Neural progenitor cell (in vitro differentiated cells): ENCODE data around the gene CLDN4. TPM values are rescaled to one million over a fixed set of nuclear protein-coding genes. Genes with fewer than 3 reads are reported as not detected.

Experiments
- DNase-seq: peaks from one replicate; pipeline ENCODE4 v3.0.0-alpha.2; 2016; ENCODE audit warnings: low spot score
- H2AFZ ChIP-seq: fragments of 200-600 bp; sonication (generic); replicated peaks from 2 replicates; pipeline ENCODE4 v1.6.1; 2016; ENCODE audit warnings: antibody characterized with exemption
- H3F3A ChIP-seq: fragments of 200-600 bp; sonication (generic); 2 replicates; pipeline ENCODE4 v1.6.1; 2016; ENCODE audit warnings: antibody characterized with exemption, low read depth
- H3K27ac ChIP-seq: fragments of 200-600 bp; sonication (generic); 2 replicates; pipeline ENCODE4 v1.5.1; 2016; ENCODE audit warnings: mild to moderate bottlenecking
- H3K27me3 ChIP-seq: fragments of 200-600 bp; sonication (generic); 2 replicates; pipeline ENCODE4 v1.6.1; 2016; ENCODE audit warnings: mild to moderate bottlenecking, moderate library complexity
- H3K36me3 ChIP-seq: fragments of 200-600 bp; sonication (generic); 2 replicates; pipeline ENCODE4 v1.5.1; 2016
- H3K4me1 ChIP-seq: fragments of 200-600 bp; sonication (generic); 2 replicates; pipeline ENCODE4 v1.6.1; 2016; ENCODE audit warnings: mixed run types
- H3K4me2 ChIP-seq: fragments of 200-600 bp; sonication (generic); 2 replicates; pipeline ENCODE4 v1.6.1; 2016
- H3K4me3 ChIP-seq: fragments of 200-600 bp; sonication (generic); 2 replicates; pipeline ENCODE4 v1.5.1; 2016
- H3K79me2 ChIP-seq: fragments of 200-600 bp; sonication (generic); 2 replicates; pipeline ENCODE4 v1.6.1; 2016; ENCODE audit warnings: low read depth
- H3K9ac ChIP-seq: fragments of 200-600 bp; sonication (generic); 2 replicates; pipeline ENCODE4 v1.6.1; 2016
- H3K9me3 ChIP-seq: fragments of 200-600 bp; sonication (generic); 2 replicates; pipeline ENCODE4 v1.5.1; 2016; ENCODE audit warnings: low read depth
- H4K20me1 ChIP-seq: fragments of 200-600 bp; sonication (generic); 2 replicates; pipeline ENCODE4 v1.6.1; 2016; ENCODE audit warnings: low read depth
- H3K27ac Mint-ChIP-seq: 3 replicates; pipeline ENCODE4 v1.8.0; 2021; ENCODE audit warnings: mixed read lengths
- H3K27me3 Mint-ChIP-seq: 2 replicates; pipeline ENCODE4 v1.8.0; 2022; ENCODE audit warnings: low read depth, mild to moderate bottlenecking, inconsistent platforms, moderate library complexity, mixed read lengths; ENCODE audit not compliant: insufficient read depth
- H3K36me3 Mint-ChIP-seq: 3 replicates; pipeline ENCODE4 v1.8.0; 2021; ENCODE audit warnings: mixed read lengths
- H3K4me1 Mint-ChIP-seq: 3 replicates; pipeline ENCODE4 v1.8.0; 2021; ENCODE audit warnings: mixed read lengths
- H3K4me3 Mint-ChIP-seq: 3 replicates; pipeline ENCODE4 v1.8.0; 2021; ENCODE audit warnings: mild to moderate bottlenecking, moderate library complexity, mixed read lengths
- H3K9me3 Mint-ChIP-seq: 3 replicates; pipeline ENCODE4 v1.8.0; 2020; ENCODE audit warnings: mixed read lengths
- EZH2 ChIP-seq: fragments of 200-600 bp; sonication (generic); IDR thresholded peaks from 2 replicates; pipeline ENCODE4 v1.6.1; 2017; ENCODE audit warnings: antibody characterized with exemption, mild to moderate bottlenecking, moderate library complexity
- EZH2phosphoT487 ChIP-seq: fragments of 200-600 bp; sonication (generic); IDR thresholded peaks from 2 replicates; pipeline ENCODE4 v1.6.1; 2017; ENCODE audit warnings: antibody characterized with exemption
- total RNA-seq: library from RNA; depleted of rRNA; stranded (reverse); fragments of >200 nt; gene quantifications from 2 replicates; pipeline ENCODE4 v1.2.3, GENCODE V29; 2015; ENCODE audit warnings: low replicate concordance
- TF ChIP-seq, protein P1 (sequence below): fragments of 200-600 bp; sonication (generic); IDR thresholded peaks from 2 replicates; pipeline ENCODE4 v1.5.1; 2017; ENCODE audit warnings: antibody characterized with exemption, mild to moderate bottlenecking

Gene CLDN4
- total RNA-seq, 1 donor from 2014 or later: not detected

DNA sequence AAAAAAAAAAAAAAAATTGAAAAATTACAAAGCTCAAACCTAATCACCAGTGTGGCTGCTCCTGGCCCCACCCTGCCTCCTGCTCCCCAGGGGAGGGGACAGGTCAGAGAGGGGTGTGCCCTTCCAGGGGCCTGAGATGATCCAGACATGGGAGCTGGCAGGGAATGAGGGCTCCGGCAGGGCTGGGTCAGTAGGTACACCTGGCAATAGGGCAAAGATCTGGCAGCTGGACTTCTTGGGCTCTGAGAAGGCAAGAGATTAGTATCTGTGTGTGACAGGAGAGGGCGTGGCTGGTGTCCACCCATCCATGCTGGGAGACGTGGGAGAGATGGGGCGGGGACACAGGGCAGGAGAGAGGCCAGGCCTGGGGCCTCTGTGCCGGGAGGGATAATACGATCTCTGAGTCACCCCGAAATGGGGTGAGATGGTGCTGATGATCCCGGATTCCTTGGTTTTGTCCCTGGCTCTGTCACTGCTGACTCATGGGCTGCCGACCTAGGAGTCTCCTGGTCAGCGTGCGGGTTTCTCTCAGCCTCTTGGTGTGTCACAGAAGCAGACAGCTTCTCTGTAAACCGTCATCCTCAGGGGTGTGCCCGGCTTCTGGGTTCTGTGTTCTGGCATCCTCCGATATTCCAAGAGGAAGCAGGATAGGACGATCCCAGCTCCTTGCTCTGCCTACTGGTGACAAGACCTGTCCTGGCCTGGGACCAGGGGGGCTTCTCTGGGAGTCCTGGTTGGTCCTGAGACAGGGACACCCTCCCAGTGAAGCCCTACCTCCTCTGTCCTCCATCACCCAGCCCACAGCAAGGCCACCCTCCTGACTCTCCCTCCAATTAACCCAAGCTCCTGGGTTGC lies 8.2 kb upstream of the CLDN4 start:
- DNase-seq: peak; percentile 51
- H3K9me3 Mint-ChIP-seq: no peaks in the 10 kb centered on the region
- TF ChIP-seq, protein P1, sequence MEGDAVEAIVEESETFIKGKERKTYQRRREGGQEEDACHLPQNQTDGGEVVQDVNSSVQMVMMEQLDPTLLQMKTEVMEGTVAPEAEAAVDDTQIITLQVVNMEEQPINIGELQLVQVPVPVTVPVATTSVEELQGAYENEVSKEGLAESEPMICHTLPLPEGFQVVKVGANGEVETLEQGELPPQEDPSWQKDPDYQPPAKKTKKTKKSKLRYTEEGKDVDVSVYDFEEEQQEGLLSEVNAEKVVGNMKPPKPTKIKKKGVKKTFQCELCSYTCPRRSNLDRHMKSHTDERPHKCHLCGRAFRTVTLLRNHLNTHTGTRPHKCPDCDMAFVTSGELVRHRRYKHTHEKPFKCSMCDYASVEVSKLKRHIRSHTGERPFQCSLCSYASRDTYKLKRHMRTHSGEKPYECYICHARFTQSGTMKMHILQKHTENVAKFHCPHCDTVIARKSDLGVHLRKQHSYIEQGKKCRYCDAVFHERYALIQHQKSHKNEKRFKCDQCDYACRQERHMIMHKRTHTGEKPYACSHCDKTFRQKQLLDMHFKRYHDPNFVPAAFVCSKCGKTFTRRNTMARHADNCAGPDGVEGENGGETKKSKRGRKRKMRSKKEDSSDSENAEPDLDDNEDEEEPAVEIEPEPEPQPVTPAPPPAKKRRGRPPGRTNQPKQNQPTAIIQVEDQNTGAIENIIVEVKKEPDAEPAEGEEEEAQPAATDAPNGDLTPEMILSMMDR: no peak
- TF ChIP-seq EZH2phosphoT487: no peak
- TF ChIP-seq EZH2: no peak

DNA sequence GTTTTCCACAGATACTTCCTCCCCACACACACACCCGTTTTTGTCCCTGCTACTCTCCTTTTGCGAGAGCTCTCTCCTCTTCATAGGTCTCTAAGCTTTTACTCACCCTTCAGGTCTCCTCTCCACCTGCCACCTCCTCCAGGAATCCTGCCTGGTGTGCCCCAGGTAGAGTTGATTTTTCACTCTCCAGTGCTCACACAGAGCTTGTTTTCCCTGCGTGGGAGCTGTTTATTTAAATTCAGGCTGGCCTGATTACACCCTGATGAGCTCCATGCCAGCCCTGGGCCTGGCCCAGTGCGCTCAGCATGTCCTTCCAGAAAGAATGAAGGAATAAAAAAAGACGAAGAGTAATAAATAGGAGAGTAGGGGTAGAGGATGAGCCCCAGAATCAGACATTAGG lies 7.5 kb upstream of the CLDN4 start:
- Histone ChIP-seq H3K4me1 (peaks cover 7% of the 10 kb centered on the region), H3K4me2 (no peak overlapping the region), H2AFZ (no peak overlapping the region), H3K4me3 (no peak overlapping the region), H3K27ac (no peak overlapping the region), H4K20me1 (no peaks in the 10 kb centered on the region), H3F3A (no peaks in the 10 kb centered on the region), H3K36me3 (no peaks in the 10 kb centered on the region), H3K79me2 (no peaks in the 10 kb centered on the region), H3K27me3 (no peaks in the 10 kb centered on the region), H3K9me3 (no peaks in the 10 kb centered on the region), H3K9ac (no peak overlapping the region)
- Mint-ChIP-seq H3K4me3 (no peak overlapping the region), H3K4me1 (peaks cover 26% of the 10 kb centered on the region), H3K9me3 (no peaks in the 10 kb centered on the region), H3K36me3 (no peaks in the 10 kb centered on the region), H3K27me3 (peaks cover 14% of the 10 kb centered on the region), H3K27ac (no peak overlapping the region)
- DNase-seq: no peak
- TF ChIP-seq EZH2phosphoT487: no peak
- TF ChIP-seq EZH2: no peak
- TF ChIP-seq, protein P1: no peak

More for the DNA sequence above, 8.2 kb upstream of the CLDN4 start:
- Histone ChIP-seq H3F3A (no peaks in the 10 kb centered on the region), H3K4me3 (no peak overlapping the region), H3K36me3 (no peaks in the 10 kb centered on the region), H3K4me2 (no peak overlapping the region), H3K79me2 (no peaks in the 10 kb centered on the region), H3K27ac (no peak overlapping the region), H4K20me1 (no peaks in the 10 kb centered on the region), H2AFZ (no peak overlapping the region), H3K27me3 (no peaks in the 10 kb centered on the region), H3K9me3 (no peaks in the 10 kb centered on the region), H3K9ac (no peak overlapping the region), H3K4me1 (no peaks in the 10 kb centered on the region)
- Mint-ChIP-seq H3K36me3 (no peaks in the 10 kb centered on the region), H3K27me3 (peaks cover 16% of the 10 kb centered on the region), H3K27ac (peak overlapping the region; percentile 42), H3K4me3 (no peak overlapping the region), H3K4me1 (peaks cover 21% of the 10 kb centered on the region)

DNA sequence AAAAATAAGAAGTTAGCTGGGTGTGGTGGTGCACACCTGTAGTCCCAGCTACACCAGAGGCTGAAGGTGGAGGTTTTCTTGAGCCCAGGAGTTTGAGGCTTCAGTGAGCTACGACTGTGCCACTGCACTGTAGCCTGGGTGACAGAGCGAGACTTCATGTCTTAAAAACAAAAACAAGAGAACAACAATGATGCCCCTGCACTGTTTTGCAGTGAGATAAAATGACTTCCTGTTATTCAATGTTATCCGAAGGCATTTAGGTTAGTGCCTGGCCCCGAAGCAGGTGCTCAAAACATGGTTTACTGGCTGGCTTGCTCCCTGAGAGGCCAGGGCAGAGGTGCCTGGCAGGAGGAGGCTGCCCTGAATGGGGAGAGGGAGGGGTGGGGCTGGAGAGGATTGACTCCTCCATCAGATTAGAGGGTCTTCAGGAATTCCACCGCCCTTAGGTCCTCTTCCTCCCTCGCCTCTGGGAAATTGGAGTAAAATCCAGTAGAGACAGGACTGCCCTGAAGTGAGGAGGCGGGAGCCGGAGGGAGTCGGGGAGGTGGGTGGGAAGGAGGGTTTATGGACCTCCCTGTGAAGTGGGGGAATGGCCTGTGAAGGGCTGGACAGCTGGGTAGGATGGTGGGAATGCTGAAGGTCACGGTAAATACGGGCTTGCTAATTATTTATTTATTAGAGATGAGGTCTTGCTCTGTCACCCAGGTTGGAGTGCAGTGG lies 6.8 kb upstream of the CLDN4 start:
- Histone ChIP-seq H3K79me2 (no peaks in the 10 kb centered on the region), H3K36me3 (no peaks in the 10 kb centered on the region), H3K4me2 (no peak overlapping the region), H3F3A (no peaks in the 10 kb centered on the region), H3K4me1 (peaks cover 7% of the 10 kb centered on the region), H3K27ac (no peak overlapping the region), H3K4me3 (no peak overlapping the region), H2AFZ (no peak overlapping the region), H3K27me3 (no peaks in the 10 kb centered on the region), H3K9me3 (no peaks in the 10 kb centered on the region), H3K9ac (no peak overlapping the region), H4K20me1 (no peaks in the 10 kb centered on the region)
- no peak for DNase-seq
- H3K9me3 Mint-ChIP-seq: no peaks in the 10 kb centered on the region
- TF ChIP-seq EZH2phosphoT487 (no peak), EZH2 (no peak)
- TF ChIP-seq, protein P1: no peak
- no peak overlapping the region for H3K27ac Mint-ChIP-seq
- no peaks in the 10 kb centered on the region for H3K36me3 Mint-ChIP-seq
- H3K27me3 Mint-ChIP-seq: peaks cover 18% of the 10 kb centered on the region
- H3K4me3 Mint-ChIP-seq: no peak overlapping the region
- H3K4me1 Mint-ChIP-seq: peaks cover 31% of the 10 kb centered on the region
